Measurements from ENCODE around the gene RAB10.

RAB10 gene

DNA sequence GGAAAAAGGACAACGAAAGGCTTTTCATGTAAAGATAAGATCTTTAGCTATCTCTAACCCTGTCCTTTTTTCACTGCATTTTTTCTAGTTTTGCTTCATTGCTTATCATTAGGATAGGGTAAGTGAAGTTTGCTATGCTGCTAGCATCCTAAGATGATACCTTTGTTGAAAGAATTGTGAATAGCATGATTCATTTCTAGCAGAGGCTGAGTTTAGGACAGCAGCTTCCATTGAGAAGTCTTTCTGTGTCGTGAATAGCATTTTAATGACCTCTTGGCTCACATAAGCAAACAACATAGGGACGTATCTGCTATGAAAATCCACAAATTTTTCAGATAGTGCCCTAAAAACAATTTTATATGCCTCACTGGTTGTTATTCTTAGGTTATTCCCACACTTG is 102.6 kb downstream of the RAB10 start:
- no peak overlapping the region for H3K27ac ChIP-seq
- TF ChIP-seq CTCF (conservative IDR thresholded peaks at IDR 0.05), result no peak
- TF ChIP-seq ZFX (IDR thresholded peaks at IDR 0.05), result no peak

DNA sequence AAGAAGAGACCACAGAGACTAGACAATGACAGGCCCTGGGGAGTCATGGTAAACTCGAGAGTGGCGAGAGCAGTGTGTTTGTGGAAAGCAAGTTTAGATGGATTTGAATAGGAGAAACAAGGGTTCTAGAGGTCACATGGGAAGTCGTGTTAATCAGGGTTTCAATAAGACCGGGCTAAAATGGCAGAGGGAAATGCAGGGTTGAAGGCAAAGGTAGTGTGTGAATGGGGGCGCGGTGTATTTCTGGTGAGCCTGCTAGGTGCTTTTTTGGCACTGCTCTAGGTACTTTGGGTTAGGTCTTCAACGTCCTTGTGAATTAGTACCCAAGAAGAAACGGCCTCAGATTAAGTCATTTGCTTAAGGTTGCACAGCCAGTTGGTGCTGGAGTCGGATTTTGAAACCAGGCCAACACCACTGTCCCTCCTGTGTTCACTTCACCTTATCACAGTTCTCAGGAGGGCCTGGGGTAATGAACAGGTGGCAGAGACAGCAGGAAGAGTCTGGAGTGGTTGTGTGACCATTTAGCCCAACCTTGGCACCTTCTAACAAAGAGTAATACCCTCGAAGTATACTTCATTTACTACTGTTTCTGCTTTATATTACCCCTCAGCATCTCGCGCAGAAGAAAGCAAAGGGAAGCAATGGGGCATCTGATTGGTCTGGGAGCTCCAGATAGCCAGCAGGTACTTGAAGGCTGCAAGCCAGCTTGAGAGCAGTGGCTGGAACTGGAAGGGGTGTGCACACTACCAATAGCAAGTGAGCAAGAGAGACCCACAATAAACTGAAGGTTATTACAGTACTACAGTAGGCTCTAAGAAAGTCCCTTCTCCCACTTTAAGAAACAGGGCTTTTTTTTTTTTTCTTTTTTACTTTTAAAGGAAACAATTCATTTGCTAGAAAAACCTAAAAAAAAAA is 105.6 kb downstream of the RAB10 start:
- no peak overlapping the region for H3K27ac ChIP-seq
- no peak for TF ChIP-seq CTCF (conservative IDR thresholded peaks at IDR 0.05)
- no peak for TF ChIP-seq ZFX (IDR thresholded peaks at IDR 0.05)

DNA sequence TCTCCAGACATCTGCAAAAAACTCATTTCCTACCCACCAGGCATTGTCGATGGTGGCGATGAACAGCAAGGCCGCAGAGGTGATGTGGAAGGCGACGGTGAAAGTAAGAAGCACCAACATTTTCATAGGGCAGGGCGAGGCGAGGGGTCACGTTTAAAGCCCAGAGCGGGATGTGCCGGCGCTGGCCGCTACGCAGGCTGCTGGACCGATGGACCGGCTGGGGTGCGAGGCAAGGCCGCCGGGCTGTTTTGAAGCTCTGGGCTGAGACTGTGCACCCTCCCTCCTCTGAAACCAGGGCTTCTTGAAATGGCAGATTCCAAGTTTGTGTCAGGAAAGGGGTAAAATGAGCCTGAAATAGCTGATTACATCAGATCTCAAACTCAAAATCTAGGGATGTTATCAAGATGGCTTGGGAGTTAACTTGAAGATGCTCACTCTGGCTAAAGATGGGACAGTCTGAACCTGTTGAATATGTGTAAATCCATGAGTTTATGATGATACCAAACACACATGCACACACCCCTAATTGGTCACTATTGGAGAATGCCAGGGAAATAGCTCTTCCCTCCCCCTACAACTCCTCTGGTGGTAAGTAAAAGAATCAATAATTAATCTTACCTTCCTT is 107.4 kb downstream of the RAB10 start:
- no peak for TF ChIP-seq ZFX (IDR thresholded peaks at IDR 0.05)
- TF ChIP-seq CTCF (conservative IDR thresholded peaks at IDR 0.05), result no peak
- H3K27ac ChIP-seq, result no peak overlapping the region

GRCh38 chr2:26144031-26144430 is 110.1 kb downstream of the RAB10 start:
- peak overlapping the region; percentile 5 for H3K27ac ChIP-seq
- no peak for TF ChIP-seq CTCF (conservative IDR thresholded peaks at IDR 0.05)
- no peak for TF ChIP-seq ZFX (IDR thresholded peaks at IDR 0.05)

DNA sequence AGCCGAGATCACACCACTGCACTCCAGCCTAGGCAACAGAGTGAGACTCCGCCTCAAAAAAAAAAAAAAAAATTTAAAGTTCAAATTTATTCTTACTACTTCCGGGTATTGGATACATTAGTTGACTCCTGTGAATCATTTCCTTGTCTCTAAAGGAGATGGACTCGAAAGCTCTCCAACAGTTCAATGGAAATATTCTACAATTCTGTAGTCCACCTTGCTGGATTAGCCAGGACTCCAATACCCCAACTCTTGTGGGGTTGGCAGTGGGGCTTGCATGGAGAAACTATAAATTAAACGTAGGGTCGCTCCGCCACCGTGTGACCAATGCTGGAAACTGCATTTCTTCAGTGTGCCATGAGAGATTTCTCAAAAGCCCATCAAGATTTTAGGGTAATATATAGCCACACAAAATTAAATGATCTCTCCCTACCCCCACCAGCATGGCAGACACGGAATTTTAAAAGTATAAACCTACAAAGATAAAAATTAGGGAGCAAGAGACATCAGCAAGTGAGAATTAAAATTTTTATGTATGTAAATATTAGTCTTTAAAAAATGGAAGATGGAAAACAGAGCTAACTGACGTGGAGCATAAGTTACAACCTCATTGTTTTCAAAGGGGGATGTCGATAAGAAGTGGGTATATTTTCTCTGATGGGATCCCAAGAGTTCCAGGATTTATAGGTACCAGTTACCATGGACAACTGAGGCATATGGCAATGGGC is 111.2 kb downstream of the RAB10 start:
- H3K27ac ChIP-seq, result peak overlapping the region; percentile 5
- TF ChIP-seq ZFX (IDR thresholded peaks at IDR 0.05) (no peak), CTCF (conservative IDR thresholded peaks at IDR 0.05) (peak; percentile 85)

GRCh38 chr2:26148501-26148900 is 114.6 kb downstream of the RAB10 start:
- H3K27ac ChIP-seq, result no peak overlapping the region
- TF ChIP-seq ZFX (IDR thresholded peaks at IDR 0.05) (no peak), CTCF (conservative IDR thresholded peaks at IDR 0.05) (no peak)

DNA sequence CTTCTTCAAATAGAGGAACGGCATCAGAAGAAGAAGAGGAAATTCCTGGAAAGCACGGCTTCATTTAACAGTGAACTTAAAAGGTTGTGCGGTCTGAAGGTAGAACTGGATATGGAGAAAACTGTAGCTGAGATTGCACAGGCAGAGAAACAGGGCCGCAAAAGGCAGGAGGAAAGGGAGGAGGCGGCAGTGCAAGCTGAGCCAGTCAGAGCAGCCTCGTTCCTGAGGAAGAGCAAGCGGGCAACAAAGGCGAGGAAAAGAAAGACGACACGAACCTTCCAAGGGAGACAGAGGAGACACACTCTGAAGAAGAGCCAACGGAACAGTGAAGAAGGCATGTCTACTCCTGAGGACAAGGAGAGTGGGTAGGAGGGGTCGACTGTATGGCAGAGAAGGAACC is 116.4 kb downstream of the RAB10 start:
- no peak overlapping the region for H3K27ac ChIP-seq
- no peak for TF ChIP-seq CTCF (conservative IDR thresholded peaks at IDR 0.05)
- TF ChIP-seq ZFX (IDR thresholded peaks at IDR 0.05), result no peak

Measured in C4-2B (cell line).